GM19023 (cell line): Measurements from ENCODE around the gene PSMA8.
"Not testable (repeated sequence)": the region's sequence is repeated elsewhere in the genome, so short reads cannot be mapped to it uniquely, and the experiment has no call there.

Experiments
- ATAC-seq: cut with Tn5 transposase; IDR thresholded peaks from one replicate; pipeline ENCODE4 v1.9.1; 2021; ENCODE audit warnings: mild to moderate bottlenecking, moderate library complexity; ENCODE audit not compliant: unreplicated experiment

Gene PSMA8

DNA sequence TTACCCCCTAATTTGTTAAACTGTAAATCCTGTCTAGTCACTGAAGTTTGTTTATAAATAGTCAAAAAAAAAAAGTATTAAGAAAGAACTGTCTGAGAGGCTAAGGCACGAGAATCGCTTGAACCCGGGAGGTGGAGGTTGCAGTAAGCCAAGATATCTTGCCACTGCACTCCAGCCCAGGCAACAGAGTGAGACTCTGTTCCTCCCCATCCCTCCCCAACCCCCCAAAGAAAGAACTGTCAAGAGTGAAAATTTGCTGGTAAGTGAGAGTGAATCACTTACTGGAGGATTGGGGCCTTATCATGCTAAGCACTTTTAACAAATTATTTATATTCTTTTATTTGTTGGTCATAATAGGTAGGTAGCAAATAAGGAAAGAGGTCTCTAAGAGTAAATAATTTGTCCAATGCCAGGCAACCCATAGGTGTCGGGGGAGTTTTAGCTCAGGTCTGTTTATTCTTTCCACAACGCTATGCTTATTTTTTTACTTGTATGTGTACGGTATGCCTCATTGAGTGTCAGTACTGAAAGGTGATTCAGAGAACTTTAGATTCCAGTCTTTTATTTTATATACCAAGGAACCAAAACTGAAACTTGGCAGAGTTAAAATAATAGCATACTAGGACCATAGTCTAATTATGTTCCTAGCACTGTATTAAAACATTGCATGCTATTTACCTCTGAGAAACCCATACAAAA is 95.0 kb downstream of the PSMA8 start:
- no peak for ATAC-seq

DNA sequence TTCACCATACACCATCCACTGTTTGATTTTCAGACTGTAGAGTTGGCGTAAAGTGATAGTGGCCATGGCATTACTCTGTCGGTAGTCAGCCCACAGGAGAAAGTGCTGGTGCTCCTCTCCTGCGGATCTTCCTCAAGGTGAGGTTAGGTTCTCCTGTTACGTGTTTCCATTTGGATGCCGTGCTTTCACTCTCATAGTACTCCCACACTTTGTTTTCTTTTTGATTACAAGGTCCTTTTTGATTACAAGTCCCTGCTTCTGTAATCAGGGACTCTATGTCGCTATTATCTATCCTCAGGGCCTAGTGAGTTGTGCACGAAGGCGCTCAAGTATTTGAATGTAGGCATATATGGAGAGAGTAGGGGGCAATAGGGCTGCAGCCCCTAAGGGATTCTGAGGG is 96.8 kb downstream of the PSMA8 start:
- ATAC-seq: no peak

DNA sequence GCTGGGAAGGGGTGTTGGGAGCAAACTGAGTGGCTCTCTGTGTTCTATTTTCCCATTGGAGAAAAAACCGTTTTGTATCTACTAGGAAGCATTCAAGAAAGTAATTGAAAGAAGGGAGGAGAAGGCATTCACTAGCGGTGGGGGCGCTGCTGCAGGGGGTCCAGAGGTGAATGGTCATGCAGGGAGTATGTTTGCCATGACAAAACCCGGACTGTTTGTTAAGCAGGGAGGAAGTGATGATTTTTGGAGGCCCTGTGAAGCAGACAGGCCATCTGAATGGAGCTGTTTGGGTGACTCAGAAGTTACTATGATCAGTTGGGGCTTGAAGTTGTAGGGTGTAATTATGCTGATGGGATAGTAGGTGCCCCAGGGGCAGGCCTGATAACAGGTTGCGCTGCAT is 99.5 kb downstream of the PSMA8 start:
- ATAC-seq: no peak

DNA sequence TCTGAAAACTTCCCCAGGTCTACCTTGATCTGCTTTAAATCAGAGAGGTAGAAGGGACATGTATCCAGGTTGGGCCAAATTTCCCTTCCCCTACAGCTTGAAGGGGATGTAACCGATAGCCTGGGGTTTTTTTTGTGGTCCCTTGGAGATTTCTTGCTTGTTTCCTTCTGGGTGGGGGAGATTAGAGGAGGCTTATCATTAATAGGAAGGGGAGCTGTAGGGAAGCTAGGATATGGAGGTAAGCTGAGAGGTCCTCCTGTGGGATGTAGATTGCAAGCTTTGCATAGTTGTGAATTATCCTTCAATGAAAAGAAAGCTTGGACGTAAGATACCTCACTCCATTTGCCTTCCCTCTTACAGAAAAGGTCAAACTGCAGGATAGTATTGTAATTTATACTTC is 103.7 kb downstream of the PSMA8 start:
- ATAC-seq: not testable (repeated sequence)

DNA sequence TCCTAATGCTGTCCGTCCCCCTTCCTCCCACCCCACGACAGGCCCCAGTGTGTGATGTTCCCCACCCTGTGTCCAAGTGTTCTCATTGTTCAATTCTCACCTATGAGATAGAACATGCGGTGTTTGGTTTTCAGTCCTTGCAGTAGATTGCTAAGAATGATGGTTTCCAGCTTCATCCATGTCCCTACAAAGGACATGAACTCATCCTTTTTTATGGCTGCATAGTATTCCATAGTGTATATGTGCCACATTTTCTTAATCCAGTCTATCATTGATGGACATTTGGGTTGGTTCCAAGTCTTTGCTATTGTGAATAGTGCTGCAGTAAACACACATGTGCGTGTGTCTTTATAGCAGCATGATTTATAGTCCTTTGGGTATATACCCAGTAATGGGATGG is 105.0 kb downstream of the PSMA8 start:
- ATAC-seq: not testable (repeated sequence)

DNA sequence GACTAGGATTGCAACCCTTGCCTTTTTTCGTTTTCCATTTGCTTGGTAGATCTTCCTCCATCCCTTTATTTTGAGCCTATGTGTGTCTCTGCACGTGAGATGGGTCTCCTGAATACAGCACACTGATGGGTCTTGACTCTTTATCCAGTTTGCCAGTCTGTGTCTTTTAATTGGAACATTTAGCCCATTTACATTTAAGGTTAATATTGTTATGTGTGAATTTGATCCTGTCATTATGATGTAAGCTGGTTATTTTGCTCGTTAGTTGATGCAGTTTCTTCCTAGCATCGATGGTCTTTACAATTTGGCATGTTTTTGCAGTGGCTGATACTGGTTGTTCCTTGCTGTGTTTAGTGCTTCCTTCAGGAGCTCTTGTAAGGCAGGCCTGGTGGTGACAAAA is 108.7 kb downstream of the PSMA8 start:
- ATAC-seq: not testable (repeated sequence)
